Measurements from ENCODE around the gene GTPBP3.

DNA sequence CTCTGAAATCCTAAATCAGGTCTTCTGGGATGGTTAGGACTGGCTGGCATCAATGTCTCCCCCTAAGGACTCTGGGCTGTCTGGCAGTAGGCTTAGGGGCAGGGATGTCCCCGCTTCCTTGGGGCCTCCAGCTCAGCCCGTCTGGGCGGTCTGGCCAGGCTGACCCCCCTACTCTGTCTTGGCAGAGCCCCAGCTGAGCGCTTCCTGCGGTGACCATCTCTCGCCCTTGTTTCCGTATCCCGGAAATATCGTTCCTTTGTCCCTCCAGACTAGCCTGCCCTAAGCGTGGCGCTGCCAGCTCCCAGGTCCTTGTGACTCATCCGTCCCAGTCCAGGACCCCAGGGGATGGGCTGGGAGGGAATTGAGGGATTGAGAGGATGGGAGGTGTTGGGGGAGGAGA, 11.3 kb downstream of the GTPBP3 start:
- TF ChIP-seq TEAD4 (IDR thresholded peaks at IDR 0.05; ENCODE audit: low read depth, low read length) (no peak), RFX5 (IDR thresholded peaks at IDR 0.05; ENCODE audit: borderline replicate concordance, low read depth, low read length) (no peak), RXRA (IDR thresholded peaks at IDR 0.05; ENCODE audit: insufficient read depth, low read depth, low read length) (no peak), TBP (IDR thresholded peaks at IDR 0.05; ENCODE audit: low read depth, low read length) (no peak), JUND (IDR thresholded peaks at IDR 0.05; ENCODE audit: low read length) (peak; percentile 33; the same call in 1 of the 2 replicates), POLR2A (IDR thresholded peaks at IDR 0.05; ENCODE audit: control extremely low read depth in 1 of 2, low read depth in 2 of 2, low read length in 2 of 2) (peak in 1 of 2 experiments; percentile 41; a peak in 1 of 3 replicates), CREB1 (IDR thresholded peaks at IDR 0.05) (no peak), YY1 (IDR thresholded peaks at IDR 0.05; ENCODE audit: low read depth, low read length) (no peak), SP2 (IDR thresholded peaks at IDR 0.05; ENCODE audit: low read length) (no peak), KDM5A (IDR thresholded peaks at IDR 0.05; ENCODE audit: low read length) (no peak), EZH2 (IDR thresholded peaks at IDR 0.05; ENCODE audit: low read depth, low read length, severe bottlenecking) (no peak)
- TF ChIP-seq, protein P1, sequence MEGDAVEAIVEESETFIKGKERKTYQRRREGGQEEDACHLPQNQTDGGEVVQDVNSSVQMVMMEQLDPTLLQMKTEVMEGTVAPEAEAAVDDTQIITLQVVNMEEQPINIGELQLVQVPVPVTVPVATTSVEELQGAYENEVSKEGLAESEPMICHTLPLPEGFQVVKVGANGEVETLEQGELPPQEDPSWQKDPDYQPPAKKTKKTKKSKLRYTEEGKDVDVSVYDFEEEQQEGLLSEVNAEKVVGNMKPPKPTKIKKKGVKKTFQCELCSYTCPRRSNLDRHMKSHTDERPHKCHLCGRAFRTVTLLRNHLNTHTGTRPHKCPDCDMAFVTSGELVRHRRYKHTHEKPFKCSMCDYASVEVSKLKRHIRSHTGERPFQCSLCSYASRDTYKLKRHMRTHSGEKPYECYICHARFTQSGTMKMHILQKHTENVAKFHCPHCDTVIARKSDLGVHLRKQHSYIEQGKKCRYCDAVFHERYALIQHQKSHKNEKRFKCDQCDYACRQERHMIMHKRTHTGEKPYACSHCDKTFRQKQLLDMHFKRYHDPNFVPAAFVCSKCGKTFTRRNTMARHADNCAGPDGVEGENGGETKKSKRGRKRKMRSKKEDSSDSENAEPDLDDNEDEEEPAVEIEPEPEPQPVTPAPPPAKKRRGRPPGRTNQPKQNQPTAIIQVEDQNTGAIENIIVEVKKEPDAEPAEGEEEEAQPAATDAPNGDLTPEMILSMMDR (IDR thresholded peaks at IDR 0.05; ENCODE audit: control extremely low read depth in 1 of 3, insufficient read depth in 1 of 3, low read depth in 1 of 3, low read length in 3 of 3) = no peak
